ENCODE measurements around the gene CALY. TPM values are rescaled to one million over a fixed set of nuclear protein-coding genes. Genes with fewer than 3 reads are reported as not detected.

Gene CALY
- total and polyA plus RNA-seq, 4 donors: not detected

GRCh38 chr10:133275684-133276092 lies 61.0 kb downstream of the CALY start:
- Histone ChIP-seq H3K4me1 (ENCODE audit: control insufficient read depth in 5 of 5, insufficient read depth in 5 of 5, low read length in 5 of 5) (peaks cover 0 to 11% (median 6%) of the 10 kb centered on the region in 5 donors), H3K4me3 (no peak overlapping the region), H3K27me3 (ENCODE audit: control insufficient read depth in 3 of 3, insufficient read depth in 3 of 3, low read length in 2 of 3) (no peaks in the 10 kb centered on the region), H3K9me3 (ENCODE audit: control insufficient read depth in 4 of 4, insufficient read depth in 3 of 4, low read length in 3 of 4) (no peaks in the 10 kb centered on the region), H3K36me3 (ENCODE audit: control insufficient read depth in 4 of 4, insufficient read depth in 4 of 4, low read length in 4 of 4) (peaks cover 0 to 36% (median 7%) of the 10 kb centered on the region in 4 donors), H3K9ac (ENCODE audit: insufficient read depth in 1 of 2, low read length in 2 of 2) (no peak overlapping the region), H3K27ac (ENCODE audit: low read depth in 1 of 2, low read length in 1 of 2) (no peak overlapping the region)
- DNase-seq: no peak
- WGBS, 2 donors: 11 to 22% methylated on average over 12 of the region's 12 CpGs
- TF ChIP-seq, protein P1, sequence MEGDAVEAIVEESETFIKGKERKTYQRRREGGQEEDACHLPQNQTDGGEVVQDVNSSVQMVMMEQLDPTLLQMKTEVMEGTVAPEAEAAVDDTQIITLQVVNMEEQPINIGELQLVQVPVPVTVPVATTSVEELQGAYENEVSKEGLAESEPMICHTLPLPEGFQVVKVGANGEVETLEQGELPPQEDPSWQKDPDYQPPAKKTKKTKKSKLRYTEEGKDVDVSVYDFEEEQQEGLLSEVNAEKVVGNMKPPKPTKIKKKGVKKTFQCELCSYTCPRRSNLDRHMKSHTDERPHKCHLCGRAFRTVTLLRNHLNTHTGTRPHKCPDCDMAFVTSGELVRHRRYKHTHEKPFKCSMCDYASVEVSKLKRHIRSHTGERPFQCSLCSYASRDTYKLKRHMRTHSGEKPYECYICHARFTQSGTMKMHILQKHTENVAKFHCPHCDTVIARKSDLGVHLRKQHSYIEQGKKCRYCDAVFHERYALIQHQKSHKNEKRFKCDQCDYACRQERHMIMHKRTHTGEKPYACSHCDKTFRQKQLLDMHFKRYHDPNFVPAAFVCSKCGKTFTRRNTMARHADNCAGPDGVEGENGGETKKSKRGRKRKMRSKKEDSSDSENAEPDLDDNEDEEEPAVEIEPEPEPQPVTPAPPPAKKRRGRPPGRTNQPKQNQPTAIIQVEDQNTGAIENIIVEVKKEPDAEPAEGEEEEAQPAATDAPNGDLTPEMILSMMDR (IDR thresholded peaks at IDR 0.05; ENCODE audit: control extremely low read depth, extremely low read depth): no peak
- no peak for ATAC-seq (ENCODE audit: insufficient read depth, low FRiP score)

DNA sequence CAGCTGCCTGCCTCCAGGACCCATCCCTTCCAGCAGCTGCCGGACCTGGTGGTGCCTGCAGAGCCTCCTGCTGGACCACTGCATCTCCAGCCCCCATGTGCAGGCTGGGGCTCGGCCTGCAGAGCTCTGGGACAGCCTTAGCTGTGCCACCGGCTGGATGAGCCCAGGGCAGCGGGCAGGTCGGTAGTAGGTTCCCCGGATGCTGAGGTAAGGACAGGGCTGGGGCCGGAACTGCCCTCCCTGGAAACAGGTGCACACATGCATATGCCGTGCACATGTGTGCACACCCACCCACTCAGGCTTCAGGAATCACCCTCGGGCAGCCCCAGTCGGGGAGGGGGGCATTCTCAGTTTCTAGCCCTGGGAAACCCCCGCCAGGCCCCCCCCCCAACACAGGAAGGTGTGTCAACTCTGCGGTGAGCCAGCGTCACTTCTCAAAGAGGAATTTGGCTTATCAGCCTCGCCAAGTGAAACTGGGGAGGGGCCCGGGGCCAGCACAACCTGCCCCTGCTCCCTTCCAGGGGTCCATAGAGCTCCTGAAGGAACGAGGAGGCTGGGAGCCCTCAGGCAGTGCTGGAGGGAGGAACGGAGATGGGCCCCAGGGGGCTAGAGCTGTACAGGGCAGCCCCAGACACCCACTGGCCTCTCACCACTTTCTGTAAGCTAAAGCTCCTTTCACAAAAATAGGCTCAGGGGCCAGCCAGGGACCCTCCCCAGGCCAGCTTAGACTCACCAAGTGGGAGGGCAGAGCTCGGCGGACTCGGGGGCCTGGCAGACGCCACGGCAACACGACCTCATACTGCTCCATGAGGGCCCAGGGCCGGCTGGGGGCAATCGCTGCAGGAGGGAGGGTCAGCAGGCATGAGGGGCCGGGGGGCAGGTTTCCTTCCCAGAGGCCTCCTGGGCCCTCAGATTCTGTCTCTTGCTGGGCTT lies 61.7 kb downstream of the CALY start:
- TF ChIP-seq, protein P1 (IDR thresholded peaks at IDR 0.05; ENCODE audit: control extremely low read depth, extremely low read depth): no peak

More for the DNA sequence above, 61.7 kb downstream of the CALY start:
- peaks cover 0 to 33% (median 5%) of the 10 kb centered on the region in 4 donors for H3K36me3 ChIP-seq (ENCODE audit: control insufficient read depth in 4 of 4, insufficient read depth in 4 of 4, low read length in 4 of 4)
- no peak overlapping the region for H3K9ac ChIP-seq (ENCODE audit: insufficient read depth in 1 of 2, low read length in 2 of 2)
- 15 to 23% methylated on average over 26 of the region's 26 CpGs for WGBS, 2 donors
- peaks cover 0 to 11% (median 6%) of the 10 kb centered on the region in 5 donors for H3K4me1 ChIP-seq (ENCODE audit: control insufficient read depth in 5 of 5, insufficient read depth in 5 of 5, low read length in 5 of 5)
- no peaks in the 10 kb centered on the region for H3K27me3 ChIP-seq (ENCODE audit: control insufficient read depth in 3 of 3, insufficient read depth in 3 of 3, low read length in 2 of 3)
- no peak for ATAC-seq (ENCODE audit: insufficient read depth, low FRiP score)
- H3K4me3 ChIP-seq: no peak overlapping the region
- no peaks in the 10 kb centered on the region for H3K9me3 ChIP-seq (ENCODE audit: control insufficient read depth in 4 of 4, insufficient read depth in 3 of 4, low read length in 3 of 4)
- DNase-seq: peak; percentile 27 to 56 (median 46)
- H3K27ac ChIP-seq (ENCODE audit: low read depth in 1 of 2, low read length in 1 of 2): peak overlapping the region in 1 of 2 donors; percentile 15

Small RNA genes within 50 kb of the gene (small RNA-seq; reads per million reads assigned to genes)
- not detected for gene AL360181.4 (ENCODE audit: low replicate concordance)
- gene BANF1P2 (ENCODE audit: low replicate concordance): not detected
- gene MIR3944 (ENCODE audit: low replicate concordance): 0.06 reads per million

Other genes with a start within 250 kb of the CALY start
- gene ADGRA1, start 249.0 kb downstream of the CALY start, total RNA-seq: 1 to 10 TPM in 1 of 2 donors, under 1 TPM in 1; 0.23 to 1.3 TPM
- gene ADGRA1, start 249.0 kb downstream of the CALY start, polyA plus RNA-seq: under 1 TPM; 0.05 to 0.18 TPM
- gene KNDC1, start 176.7 kb downstream of the CALY start, total RNA-seq: 10 to 100 TPM in 1 of 2 donors, 1 to 10 TPM in 1; 7.5 to 21.0 TPM
- 1 to 10 TPM; 3.2 to 5.9 TPM for gene KNDC1, start 176.7 kb downstream of the CALY start, polyA plus RNA-seq
- under 1 TPM in 1 of 2 donors, not detected in 1; 0.52 TPM for gene UTF1, start 106.7 kb downstream of the CALY start, total RNA-seq
- gene UTF1, start 106.7 kb downstream of the CALY start, polyA plus RNA-seq: under 1 TPM in 1 of 2 donors, not detected in 1; 0.06 TPM
- gene VENTX, start 99.0 kb downstream of the CALY start, total RNA-seq: 1 to 10 TPM in 1 of 2 donors, under 1 TPM in 1; 0.46 to 3.3 TPM
- 1 to 10 TPM; 1.4 to 4.0 TPM for gene VENTX, start 99.0 kb downstream of the CALY start, polyA plus RNA-seq
- gene ADAM8, start 60.0 kb downstream of the CALY start, total RNA-seq: 10 to 100 TPM; 21.7 to 33.0 TPM
- gene ADAM8, start 60.0 kb downstream of the CALY start, polyA plus RNA-seq: 10 to 100 TPM in 1 of 2 donors, 1 to 10 TPM in 1; 4.4 to 79.2 TPM
- gene TUBGCP2, start 28.0 kb downstream of the CALY start, total RNA-seq: 10 to 100 TPM; 41.7 to 65.9 TPM
- gene TUBGCP2, start 28.0 kb downstream of the CALY start, polyA plus RNA-seq: 10 to 100 TPM; 39.2 to 66.2 TPM
- 10 to 100 TPM; 18.6 to 53.5 TPM for gene ZNF511, start 28.0 kb downstream of the CALY start, total RNA-seq
- gene ZNF511, start 28.0 kb downstream of the CALY start, polyA plus RNA-seq: 10 to 100 TPM; 33.8 to 79.9 TPM
- gene PRAP1, start 10.5 kb upstream of the CALY start, total RNA-seq: under 1 TPM in 1 of 2 donors, not detected in 1; 0.25 TPM
- gene PRAP1, start 10.5 kb upstream of the CALY start, polyA plus RNA-seq: not detected
- gene FUOM, start 21.1 kb upstream of the CALY start, total RNA-seq: 10 to 100 TPM in 1 of 2 donors, 1 to 10 TPM in 1; 8.4 to 32.5 TPM
- gene FUOM, start 21.1 kb upstream of the CALY start, polyA plus RNA-seq: 10 to 100 TPM; 35.8 to 41.4 TPM
- 10 to 100 TPM; 44.5 to 82.4 TPM for gene ECHS1, start 36.5 kb upstream of the CALY start, total RNA-seq
- gene ECHS1, start 36.5 kb upstream of the CALY start, polyA plus RNA-seq: 10 to 100 TPM; 71.1 to 83.9 TPM
- gene PAOX, start 42.4 kb upstream of the CALY start, total RNA-seq: 1 to 10 TPM; 6.9 to 7.0 TPM
- 1 to 10 TPM; 4.4 to 6.3 TPM for gene PAOX, start 42.4 kb upstream of the CALY start, polyA plus RNA-seq
- gene MTG1, start 57.3 kb upstream of the CALY start, total RNA-seq: 10 to 100 TPM; 36.4 to 51.8 TPM
- 10 to 100 TPM; 44.4 to 44.7 TPM for gene MTG1, start 57.3 kb upstream of the CALY start, polyA plus RNA-seq
- gene SPRN, start 87.7 kb upstream of the CALY start, total RNA-seq: under 1 TPM; 0.15 to 0.34 TPM
- gene SPRN, start 87.7 kb upstream of the CALY start, polyA plus RNA-seq: under 1 TPM; 0.11 to 0.16 TPM
- gene SCART1, start 117.0 kb upstream of the CALY start, total RNA-seq: 1 to 10 TPM; 3.4 to 4.8 TPM
- under 1 TPM; 0.33 to 0.69 TPM for gene SCART1, start 117.0 kb upstream of the CALY start, polyA plus RNA-seq
- gene CYP2E1, start 190.5 kb upstream of the CALY start, total RNA-seq: 1 to 10 TPM; 1.1 to 1.9 TPM
- 1 to 10 TPM in 1 of 2 donors, under 1 TPM in 1; 0.26 to 1.2 TPM for gene CYP2E1, start 190.5 kb upstream of the CALY start, polyA plus RNA-seq
- gene SYCE1, start 228.7 kb upstream of the CALY start, total RNA-seq: under 1 TPM in 1 of 2 donors, not detected in 1; 0.86 TPM
- under 1 TPM; 0.08 to 0.87 TPM for gene SYCE1, start 228.7 kb upstream of the CALY start, polyA plus RNA-seq

All from lung (tissue), 13 donors.